Measurements from ENCODE around the gene BAIAP2L2.

GRCh38 chr22:38088629-38089473 lies 21.6 kb downstream of the BAIAP2L2 start:
- TF ChIP-seq GATA1 (IDR thresholded peaks at IDR 0.05; ENCODE audit: low read depth, low read length) = no peak
- TF ChIP-seq POLR2A (IDR thresholded peaks at IDR 0.05; ENCODE audit: low read length) = no peak
